Endothelial cell of umbilical vein (primary cell): ENCODE measurements around the gene CCSER2.

Source experiments
- EZH2 ChIP-seq: IDR thresholded peaks from 2 replicates; pipeline ENCODE4 v1.6.1; 2012; ENCODE audit warnings: borderline replicate concordance, low read depth, mild to moderate bottlenecking, moderate library complexity, low read length, inconsistent platforms; ENCODE audit not compliant: severe bottlenecking
- POLR2A ChIP-seq: IDR thresholded peaks from 2 replicates; pipeline ENCODE4 v1.6.1; 2012; ENCODE audit warnings: low read depth, mild to moderate bottlenecking, control low read depth, low read length
- TF ChIP-seq, protein P1 (sequence below), 2 donors: IDR thresholded peaks; 1 replicate in 1 of 2; 2 replicates in 1 of 2; pipeline ENCODE4 v1.5.1; 2011; ENCODE audit warnings: low read length in 2 of 2, mild to moderate bottlenecking in 2 of 2, moderate library complexity in 2 of 2, control low read depth in 1 of 2, inconsistent platforms in 1 of 2, low read depth in 1 of 2; ENCODE audit not compliant: insufficient read depth in 1 of 2; ENCODE audit errors: extremely low read depth in 1 of 2

DNA sequence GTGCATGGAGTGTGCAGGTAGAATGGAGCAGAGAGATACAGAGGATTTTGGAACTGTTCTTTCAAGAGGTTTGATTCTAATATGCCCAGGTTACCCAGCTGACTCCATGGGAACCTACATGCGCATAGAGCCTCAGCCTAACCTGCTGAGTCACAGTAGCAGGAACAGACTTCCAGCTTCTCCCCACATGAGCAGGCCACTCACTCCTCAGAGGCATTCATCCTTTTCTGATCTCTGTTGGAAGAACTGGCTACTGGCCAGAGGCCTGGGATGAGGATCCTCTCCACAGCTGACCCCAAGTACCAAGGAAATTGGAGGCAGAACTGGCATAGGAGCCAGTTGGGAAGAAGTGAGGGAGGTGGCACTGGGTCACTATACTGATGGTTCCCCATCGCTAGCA is 17.9 kb upstream of the CCSER2 start:
- TF ChIP-seq EZH2 (no peak), POLR2A (no peak)
- TF ChIP-seq, protein P1, sequence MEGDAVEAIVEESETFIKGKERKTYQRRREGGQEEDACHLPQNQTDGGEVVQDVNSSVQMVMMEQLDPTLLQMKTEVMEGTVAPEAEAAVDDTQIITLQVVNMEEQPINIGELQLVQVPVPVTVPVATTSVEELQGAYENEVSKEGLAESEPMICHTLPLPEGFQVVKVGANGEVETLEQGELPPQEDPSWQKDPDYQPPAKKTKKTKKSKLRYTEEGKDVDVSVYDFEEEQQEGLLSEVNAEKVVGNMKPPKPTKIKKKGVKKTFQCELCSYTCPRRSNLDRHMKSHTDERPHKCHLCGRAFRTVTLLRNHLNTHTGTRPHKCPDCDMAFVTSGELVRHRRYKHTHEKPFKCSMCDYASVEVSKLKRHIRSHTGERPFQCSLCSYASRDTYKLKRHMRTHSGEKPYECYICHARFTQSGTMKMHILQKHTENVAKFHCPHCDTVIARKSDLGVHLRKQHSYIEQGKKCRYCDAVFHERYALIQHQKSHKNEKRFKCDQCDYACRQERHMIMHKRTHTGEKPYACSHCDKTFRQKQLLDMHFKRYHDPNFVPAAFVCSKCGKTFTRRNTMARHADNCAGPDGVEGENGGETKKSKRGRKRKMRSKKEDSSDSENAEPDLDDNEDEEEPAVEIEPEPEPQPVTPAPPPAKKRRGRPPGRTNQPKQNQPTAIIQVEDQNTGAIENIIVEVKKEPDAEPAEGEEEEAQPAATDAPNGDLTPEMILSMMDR (IDR thresholded peaks at IDR 0.05; ENCODE audit: extremely low read depth in 1 of 2, insufficient read depth in 1 of 2, low read depth in 1 of 2, low read length in 2 of 2), result no peak
